Cardiac muscle cell (in vitro differentiated cells and primary cell): Measurements from ENCODE around the gene EIF3D. TPM values are rescaled to one million over a fixed set of nuclear protein-coding genes. Genes with fewer than 3 reads are reported as not detected.

Experiments
- DNase-seq, 2 donors: peaks; one replicate each; pipeline versions ENCODE4 v3.0.0 to v3.0.0-alpha.2; 2010 to 2017; ENCODE audit warnings: low read depth in 1 of 2, low spot score in 1 of 2
- H3K27ac ChIP-seq: fragments of 200-600 bp; sonication (generic); 2 replicates; pipeline ENCODE4 v1.5.1; 2016
- H3K27me3 ChIP-seq: fragments of 200-600 bp; sonication (generic); 2 replicates; pipeline ENCODE4 v1.6.0; 2016; ENCODE audit warnings: control low read depth
- H3K36me3 ChIP-seq: fragments of 200-600 bp; sonication (generic); 2 replicates; pipeline ENCODE4 v1.5.1; 2016; ENCODE audit warnings: control low read depth
- H3K4me1 ChIP-seq: fragments of 200-600 bp; sonication (generic); 2 replicates; pipeline ENCODE4 v1.8.1; 2017; ENCODE audit warnings: low read depth, mild to moderate bottlenecking, mixed run types
- H3K4me3 ChIP-seq: fragments of 200-600 bp; sonication (generic); 2 replicates; pipeline ENCODE4 v1.5.1; 2016; ENCODE audit warnings: mild to moderate bottlenecking
- H3K9me3 ChIP-seq: fragments of 200-600 bp; sonication (generic); 2 replicates; pipeline ENCODE4 v1.5.1; 2017; ENCODE audit warnings: low read depth, mild to moderate bottlenecking, control low read depth
- polyA plus RNA-seq: library from polyadenylated mRNA; unstranded; fragments of >200 nt; fragmentation: Nextera tagmentation; extraction: Ambion mirVana; gene quantifications from 2 replicates; pipeline ENCODE4 v1.2.1, GENCODE V29; 2016
- total RNA-seq: library from RNA; depleted of rRNA; stranded (reverse); fragments of >200 nt; gene quantifications from 2 replicates; pipeline ENCODE4 v1.2.3, GENCODE V29; 2016
- TF ChIP-seq, protein P1 (sequence below): IDR thresholded peaks from 2 replicates; pipeline ENCODE4 v1.5.1; 2012; ENCODE audit warnings: low read depth, mild to moderate bottlenecking, low read length

EIF3D gene
- total and polyA plus RNA-seq, 2 experiments from 2014 or later: 136 to 497 TPM

DNA sequence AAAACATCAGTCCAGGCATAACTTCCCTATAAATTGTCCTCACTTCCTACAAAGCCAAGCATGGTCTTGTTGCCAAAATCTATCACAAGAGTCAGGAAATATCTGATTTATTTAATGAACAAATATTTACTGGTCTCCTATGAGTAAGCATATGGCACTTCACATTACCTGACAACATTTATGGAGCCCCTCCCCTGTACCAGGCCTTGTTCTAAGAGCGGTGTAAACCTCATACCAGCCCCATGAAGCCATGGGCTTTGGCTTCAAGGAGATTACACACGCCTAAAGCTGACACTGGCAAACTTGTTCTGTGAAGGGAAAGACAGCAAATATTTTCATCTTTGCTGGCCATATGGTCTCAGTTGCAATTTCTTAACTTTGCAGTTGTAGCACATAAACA lies 43.0 kb upstream of the EIF3D start:
- no peak overlapping the region for H3K27ac ChIP-seq
- TF ChIP-seq, protein P1, sequence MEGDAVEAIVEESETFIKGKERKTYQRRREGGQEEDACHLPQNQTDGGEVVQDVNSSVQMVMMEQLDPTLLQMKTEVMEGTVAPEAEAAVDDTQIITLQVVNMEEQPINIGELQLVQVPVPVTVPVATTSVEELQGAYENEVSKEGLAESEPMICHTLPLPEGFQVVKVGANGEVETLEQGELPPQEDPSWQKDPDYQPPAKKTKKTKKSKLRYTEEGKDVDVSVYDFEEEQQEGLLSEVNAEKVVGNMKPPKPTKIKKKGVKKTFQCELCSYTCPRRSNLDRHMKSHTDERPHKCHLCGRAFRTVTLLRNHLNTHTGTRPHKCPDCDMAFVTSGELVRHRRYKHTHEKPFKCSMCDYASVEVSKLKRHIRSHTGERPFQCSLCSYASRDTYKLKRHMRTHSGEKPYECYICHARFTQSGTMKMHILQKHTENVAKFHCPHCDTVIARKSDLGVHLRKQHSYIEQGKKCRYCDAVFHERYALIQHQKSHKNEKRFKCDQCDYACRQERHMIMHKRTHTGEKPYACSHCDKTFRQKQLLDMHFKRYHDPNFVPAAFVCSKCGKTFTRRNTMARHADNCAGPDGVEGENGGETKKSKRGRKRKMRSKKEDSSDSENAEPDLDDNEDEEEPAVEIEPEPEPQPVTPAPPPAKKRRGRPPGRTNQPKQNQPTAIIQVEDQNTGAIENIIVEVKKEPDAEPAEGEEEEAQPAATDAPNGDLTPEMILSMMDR: no peak
- DNase-seq: no peak

DNA sequence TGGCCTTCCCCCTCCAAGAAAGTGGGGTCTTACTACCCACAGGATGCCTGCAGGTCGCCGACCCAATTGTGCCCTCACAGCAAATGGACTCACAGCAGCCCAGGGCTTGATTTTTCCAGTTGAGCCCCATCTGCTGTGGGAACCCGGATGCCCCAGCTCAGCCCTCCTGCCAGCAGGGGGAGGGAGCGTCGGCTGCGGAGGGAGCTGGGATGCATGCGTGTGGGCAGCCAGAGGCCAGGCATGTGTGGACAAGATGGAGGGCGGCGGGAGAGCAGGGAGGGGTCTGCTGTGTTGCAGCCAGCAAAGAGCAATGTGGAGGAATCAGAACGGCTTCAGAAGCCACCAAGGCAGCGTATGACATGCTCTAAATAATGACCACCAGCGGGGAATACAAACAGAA lies 41.0 kb upstream of the EIF3D start:
- TF ChIP-seq, protein P1: peak; percentile 53
- H3K9me3 ChIP-seq: no peaks in the 10 kb centered on the region
- H3K27ac ChIP-seq: no peak overlapping the region
- no peak overlapping the region for H3K4me3 ChIP-seq
- peak; percentile 35 to 48 for DNase-seq
- H3K4me1 ChIP-seq: no peaks in the 10 kb centered on the region
- H3K36me3 ChIP-seq: no peaks in the 10 kb centered on the region
- no peaks in the 10 kb centered on the region for H3K27me3 ChIP-seq

More for the DNA sequence above, 43.0 kb upstream of the EIF3D start:
- H3K4me3 ChIP-seq: no peak overlapping the region
- H3K36me3 ChIP-seq: no peaks in the 10 kb centered on the region
- no peaks in the 10 kb centered on the region for H3K27me3 ChIP-seq
- H3K4me1 ChIP-seq: no peaks in the 10 kb centered on the region
- H3K9me3 ChIP-seq: no peaks in the 10 kb centered on the region

DNA sequence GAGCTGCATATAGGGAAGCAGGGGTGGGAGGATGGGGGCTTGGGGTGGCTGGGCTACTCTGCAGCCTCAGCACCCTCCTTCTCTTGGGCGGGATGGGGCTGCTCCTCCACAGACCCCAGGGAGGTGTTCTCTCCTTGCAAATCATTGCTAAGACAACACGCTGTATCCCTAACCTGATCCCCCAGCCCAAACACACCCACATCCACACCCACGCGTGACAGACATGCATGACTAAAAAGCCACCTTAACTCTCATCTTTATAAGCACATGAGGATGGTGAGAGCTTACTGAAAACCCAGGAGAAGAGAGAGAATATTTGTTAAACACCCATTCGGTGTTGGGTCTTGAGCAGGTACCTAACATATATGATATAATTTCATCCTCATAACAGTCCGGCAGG lies 39.9 kb upstream of the EIF3D start:
- TF ChIP-seq, protein P1: no peak
- H3K4me1 ChIP-seq: no peaks in the 10 kb centered on the region
- no peak overlapping the region for H3K4me3 ChIP-seq
- no peaks in the 10 kb centered on the region for H3K9me3 ChIP-seq
- H3K36me3 ChIP-seq: no peaks in the 10 kb centered on the region
- DNase-seq: no peak
- H3K27ac ChIP-seq: no peak overlapping the region
- H3K27me3 ChIP-seq: no peaks in the 10 kb centered on the region

DNA sequence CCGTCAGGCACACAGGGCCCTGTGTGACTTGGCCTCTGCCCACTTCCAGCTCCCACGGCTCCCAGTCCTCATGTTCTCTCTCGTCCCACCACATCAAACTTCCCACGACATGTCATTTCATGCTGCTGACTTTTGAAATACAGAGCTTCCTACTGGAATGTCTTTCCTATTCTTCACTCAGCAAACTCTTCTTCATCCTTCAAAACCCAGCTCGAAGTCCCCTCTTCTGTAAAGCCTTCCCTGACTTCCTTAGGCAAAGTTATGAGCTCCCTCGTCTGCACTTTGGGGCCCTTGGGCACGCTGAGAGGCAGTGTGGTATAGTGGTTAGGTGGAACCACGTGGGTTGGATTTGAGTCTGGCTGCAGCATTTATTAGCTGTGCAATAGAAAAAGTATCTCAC lies 37.8 kb upstream of the EIF3D start:
- no peak for DNase-seq
- Histone ChIP-seq H3K9me3 (no peaks in the 10 kb centered on the region), H3K4me3 (no peak overlapping the region), H3K4me1 (no peaks in the 10 kb centered on the region), H3K36me3 (no peaks in the 10 kb centered on the region), H3K27me3 (no peaks in the 10 kb centered on the region), H3K27ac (no peak overlapping the region)
- TF ChIP-seq, protein P1: no peak

DNA sequence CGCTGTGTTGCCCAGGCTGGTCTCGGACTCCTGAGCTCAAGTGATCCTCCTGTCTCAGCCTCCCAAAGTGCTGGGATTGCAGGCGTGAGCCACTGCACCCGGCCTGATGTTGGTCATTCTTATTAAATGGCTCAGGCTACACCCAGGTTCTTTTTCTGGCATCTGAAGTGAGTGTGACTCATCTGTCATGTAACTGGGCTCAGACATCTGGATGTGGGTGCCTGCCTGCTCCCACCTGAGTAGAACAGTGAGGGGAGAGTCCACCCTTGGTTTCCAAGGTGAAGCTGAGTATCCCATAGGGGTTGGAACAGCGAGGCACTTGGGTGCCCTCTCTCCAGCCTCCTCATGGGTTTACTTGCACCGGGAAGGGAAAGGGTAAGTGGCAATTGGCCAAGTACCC lies 36.7 kb upstream of the EIF3D start:
- no peak for DNase-seq
- Histone ChIP-seq H3K27ac (no peak overlapping the region), H3K36me3 (no peaks in the 10 kb centered on the region), H3K4me1 (no peaks in the 10 kb centered on the region), H3K4me3 (no peak overlapping the region), H3K9me3 (no peaks in the 10 kb centered on the region), H3K27me3 (no peaks in the 10 kb centered on the region)
- TF ChIP-seq, protein P1: no peak

DNA sequence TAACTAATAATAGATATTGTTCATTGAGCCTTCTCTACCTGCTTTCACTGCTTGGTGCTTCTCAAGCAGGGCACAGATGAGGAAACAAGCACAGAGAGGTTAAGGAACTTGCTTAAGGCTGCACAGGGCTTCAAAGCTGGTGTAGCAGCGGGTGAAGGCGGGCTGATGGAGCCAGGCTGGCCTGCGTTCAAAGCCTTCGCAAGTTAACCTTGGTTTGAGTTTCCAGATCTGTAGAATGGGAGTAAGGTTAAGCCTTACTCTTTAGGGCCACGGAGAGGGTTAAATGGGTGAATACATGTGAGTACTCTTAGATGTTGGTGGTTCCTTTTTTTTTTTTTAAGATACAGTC lies 36.2 kb upstream of the EIF3D start:
- TF ChIP-seq, protein P1: no peak
- Histone ChIP-seq H3K27ac (no peak overlapping the region), H3K9me3 (no peaks in the 10 kb centered on the region), H3K4me3 (no peak overlapping the region), H3K4me1 (no peaks in the 10 kb centered on the region), H3K27me3 (no peaks in the 10 kb centered on the region), H3K36me3 (no peaks in the 10 kb centered on the region)
- DNase-seq: no peak
